NOMO-1 treated with DMSO at 0.1 percent for 48 hours (cell line): Measurements from ENCODE around the gene TF.

Source experiments
- DNase-seq: peaks from one replicate; lab custom pipeline; 2025; ENCODE audit not compliant: unreplicated experiment; lab: John Stamatoyannopoulos, UW

Gene TF

DNA sequence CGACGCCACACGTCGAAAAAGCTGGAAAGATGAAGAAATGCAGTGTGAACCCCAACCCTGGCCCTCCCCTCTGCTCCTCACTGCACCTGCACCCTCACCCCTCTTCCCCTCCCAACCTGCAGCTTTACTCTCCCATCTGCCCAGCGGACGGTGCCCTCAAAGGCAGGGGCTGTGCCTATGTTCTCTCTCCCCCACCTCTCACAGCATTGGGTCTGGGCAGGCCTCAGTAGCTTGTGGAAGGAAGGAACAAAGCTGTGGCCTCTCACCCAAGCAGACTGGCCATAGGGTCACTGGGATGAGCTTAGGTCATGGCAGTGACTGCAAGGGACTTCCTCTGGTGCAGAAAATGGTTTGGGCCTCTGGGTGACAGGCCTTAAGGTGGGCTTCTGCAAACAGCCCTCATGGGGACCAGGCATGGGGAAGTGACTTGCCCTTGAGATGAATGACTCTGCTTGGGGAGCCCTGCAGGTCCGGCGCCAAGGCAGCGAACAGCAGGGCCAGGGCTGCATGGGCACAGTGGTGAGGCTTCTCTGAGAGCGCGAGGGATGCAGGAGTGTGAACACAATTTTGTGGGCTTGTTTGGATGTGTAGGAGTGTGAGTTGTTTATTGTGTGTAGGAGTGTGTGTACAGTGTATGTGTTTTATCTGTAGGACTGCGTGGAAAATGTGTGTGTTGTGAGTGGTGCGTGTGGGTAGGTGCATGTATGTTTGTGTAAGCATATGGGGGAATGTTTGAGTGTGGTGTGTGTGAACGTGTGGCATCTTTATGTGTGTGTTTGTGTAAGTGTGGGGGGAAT is 88.6 kb downstream of the TF start:
- no peak for DNase-seq

DNA sequence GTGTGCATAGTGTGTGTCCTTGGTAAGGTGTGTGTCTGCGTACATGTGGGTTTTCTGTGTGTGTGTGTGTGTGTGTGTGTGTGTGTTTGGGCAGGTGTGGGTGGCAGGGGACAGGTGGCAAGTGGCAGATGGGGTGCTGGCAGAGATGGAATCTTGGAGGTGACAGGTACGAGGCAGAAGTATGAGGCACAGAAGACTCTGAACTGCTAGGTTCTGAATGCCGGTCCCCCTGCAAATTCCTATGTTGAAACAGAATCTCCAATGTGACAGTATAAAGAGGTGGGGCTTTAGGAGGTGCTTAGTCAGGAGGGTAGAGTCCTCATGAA is 89.2 kb downstream of the TF start:
- no peak for DNase-seq

DNA sequence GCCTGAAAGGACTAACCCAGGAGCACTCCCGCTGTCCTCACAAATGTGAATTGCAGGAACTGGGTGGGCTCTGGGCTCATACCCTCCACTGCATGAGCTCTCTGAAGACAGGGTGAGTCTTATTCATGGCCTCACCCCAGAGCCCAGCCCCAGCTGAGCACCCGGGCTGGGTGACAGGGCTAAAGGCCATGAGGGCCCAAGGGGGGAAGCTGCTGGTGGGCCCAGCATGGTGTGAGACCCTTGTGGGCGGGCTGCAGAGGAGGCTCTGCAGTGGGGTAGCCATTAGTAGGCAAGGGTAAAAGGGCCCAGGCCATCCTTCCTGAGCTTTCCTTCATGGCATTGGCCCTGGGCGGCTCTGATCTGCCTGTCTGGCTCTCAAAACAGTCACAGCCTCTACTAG is 89.8 kb downstream of the TF start:
- DNase-seq, result no peak

DNA sequence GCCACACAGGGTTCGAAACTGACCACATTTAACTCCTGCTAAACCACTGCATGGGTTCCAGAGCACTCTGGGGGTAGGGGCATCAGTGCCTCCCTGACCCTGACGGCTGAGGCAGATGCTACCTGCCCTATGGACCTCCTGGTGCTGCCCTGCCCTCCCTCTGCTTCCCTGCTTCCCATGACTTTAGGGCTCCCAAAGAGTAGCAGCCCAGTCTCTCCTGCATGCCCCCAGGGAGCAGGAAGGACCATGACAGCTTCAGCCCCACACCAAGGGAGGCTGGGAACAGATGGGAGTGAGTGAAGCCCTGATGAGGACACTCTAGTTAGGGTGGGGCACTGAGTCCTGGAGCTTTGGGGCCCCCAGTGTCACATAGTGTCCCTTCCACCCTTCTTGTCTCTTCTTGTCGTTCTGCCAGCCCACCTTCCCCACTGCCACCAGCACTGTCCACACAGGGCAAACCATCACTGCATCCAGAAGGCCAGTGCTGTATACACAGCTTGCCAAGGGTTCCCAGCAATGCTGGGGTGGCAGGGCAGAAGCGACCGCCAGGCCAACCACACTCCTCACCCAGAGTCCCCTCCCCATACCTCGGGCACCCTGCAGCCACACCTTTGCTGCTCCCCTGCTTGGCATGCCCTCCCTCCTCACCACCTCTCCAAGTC is 90.4 kb downstream of the TF start:
- DNase-seq, result no peak

DNA sequence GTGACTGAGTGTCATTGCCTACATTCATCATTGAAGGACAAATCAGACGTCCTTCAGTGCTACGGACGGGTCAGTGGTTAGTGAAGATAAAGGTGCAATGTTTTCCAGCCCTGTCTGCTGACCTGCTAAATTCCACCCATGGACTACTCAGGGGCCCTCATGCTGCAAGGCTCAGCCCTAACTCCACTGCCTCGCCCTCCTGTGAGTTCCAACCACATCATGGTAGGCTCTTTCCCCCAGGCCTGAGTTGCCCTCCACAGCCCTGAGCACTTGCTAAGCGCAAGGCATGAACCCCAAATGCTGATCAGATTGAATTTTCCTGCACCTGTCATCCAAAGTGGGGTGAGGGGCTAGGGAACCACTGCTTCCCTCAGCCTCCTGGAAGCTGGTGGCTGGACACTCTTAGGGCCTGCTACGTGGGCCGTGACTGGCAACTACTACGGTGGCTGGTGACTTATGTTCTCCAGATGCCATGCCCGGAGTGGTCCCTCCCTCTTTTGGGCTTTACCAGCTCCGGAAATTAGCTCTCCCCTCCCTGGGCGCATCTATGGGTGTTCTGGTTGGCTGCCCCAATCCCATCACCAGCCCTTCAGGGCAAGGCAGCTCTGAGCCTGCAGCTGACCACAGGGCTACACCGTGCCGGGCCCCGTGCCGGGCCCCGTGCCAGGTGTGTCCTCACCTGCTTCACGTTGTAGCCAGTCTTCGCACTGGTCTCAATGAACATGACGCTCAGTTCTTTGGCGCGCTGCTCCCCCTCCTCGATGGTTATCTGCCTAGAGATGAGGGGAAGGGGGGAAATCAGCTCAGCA is 91.5 kb downstream of the TF start:
- DNase-seq, result no peak

DNA sequence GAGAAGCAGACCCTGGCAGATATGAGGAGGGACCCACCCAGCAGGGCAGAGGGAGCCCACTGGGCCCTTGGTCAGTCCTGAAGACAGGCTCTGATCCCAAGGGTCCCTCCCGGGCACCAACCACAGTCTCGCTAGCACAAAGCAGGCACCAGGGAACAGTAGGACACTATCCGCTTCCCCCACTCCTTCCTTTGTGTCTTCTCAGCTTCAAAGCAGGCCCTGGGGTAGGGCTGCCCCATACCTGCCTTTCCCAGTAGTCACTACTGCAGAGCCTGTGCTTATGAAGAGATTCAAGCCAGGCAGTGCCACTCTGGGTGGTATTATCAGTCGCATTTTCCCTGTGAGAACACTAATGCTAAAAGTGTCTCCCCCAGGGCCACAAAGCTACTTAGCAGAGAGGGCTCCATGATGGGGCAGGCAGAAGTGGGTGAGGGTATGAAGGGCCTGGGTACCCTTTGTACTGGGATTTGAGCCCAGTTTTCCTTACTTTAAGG is 92.2 kb downstream of the TF start:
- no peak for DNase-seq

DNA sequence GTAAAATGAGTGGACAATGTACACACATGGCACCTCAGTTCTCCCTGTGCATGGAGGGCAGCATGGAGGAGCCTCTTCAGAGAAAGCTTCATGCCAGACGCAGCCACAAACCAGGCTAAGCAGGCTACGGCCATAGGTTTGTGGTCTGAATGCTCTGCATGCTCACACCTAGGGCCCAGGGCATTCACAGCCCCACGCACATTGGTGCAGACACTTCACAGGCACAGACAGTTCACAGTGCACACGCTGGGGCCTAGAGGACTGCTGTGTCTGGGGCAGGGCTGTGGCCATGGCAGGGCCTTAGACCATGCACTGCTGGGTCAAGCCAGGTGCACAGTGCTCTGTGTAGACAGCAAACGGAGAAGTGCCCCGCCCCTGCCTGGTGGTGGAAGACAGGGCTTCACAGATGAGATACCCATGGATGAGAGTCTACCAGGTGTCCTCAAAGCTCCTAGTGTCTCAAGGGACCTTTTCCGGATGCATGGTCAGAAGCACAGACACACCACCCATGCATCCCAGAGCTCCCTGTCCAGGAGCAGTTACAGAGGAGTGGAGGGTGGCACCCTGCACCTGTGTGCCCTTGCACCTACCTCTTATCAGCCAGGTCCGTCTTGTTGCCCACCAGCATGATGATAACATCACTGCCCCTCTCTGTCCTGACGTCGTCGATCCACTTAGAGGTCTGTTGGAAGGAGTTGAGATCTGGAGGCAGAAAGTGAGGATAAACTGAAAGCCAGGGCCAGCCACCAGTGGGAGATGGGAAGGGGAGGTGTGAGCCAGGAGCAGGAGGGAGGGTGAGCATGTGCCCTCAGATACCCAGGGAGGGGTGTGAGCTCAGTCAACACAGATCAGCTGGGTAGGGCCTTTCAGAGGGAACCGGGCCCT is 93.0 kb downstream of the TF start:
- DNase-seq, result no peak

DNA sequence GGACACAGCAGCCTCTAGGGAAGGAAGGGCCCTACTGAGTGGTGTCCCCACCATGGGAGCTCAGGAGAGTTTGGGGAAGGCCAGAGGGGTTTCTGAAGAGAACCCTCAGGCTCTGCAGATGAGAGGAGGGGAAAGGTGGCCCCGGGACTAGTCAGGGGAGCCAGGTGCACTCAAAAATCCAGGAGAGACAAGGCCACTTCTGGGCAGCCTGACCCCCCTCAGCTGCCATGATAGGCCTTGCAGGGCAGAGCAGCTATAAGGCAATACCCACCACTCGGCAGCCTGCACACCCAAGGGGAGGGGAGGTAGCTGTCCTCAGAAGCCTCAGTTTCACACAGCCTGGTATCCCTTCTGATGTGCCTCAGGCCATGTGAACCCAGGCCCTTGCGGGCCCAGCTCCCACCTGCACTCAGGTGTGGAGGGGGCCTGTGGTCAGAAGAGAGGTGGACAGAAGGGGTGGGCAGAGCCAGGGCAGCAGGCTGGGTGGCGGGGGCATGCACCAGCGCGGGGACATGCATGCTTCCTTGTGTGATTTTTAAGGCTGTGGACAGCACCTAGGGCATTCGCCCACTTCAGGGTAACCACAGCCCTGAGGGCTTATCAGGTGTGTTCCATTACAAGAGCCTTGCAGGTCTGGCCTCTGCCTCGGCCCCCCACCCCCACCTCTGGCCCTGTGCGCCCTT is 94.0 kb downstream of the TF start:
- no peak for DNase-seq

DNA sequence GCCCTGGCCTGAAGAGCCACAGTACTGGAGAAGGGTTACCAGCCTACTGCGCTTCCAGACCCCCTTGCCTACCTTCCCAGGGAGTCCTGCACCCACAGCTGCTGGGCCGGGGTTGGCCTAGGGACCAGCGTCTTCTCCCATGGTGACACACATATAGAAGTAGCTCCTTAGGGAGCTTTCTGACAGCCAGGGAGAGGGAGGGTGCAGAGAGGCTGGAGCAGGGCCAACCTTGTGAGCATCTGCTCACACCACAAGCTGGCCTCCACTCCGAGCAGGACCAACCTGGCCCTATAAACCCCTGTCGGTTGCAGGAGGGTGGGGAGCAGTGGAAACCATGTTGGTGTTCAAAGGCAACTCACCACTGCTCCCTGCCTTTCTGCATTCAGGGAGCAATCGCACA is 94.6 kb downstream of the TF start:
- no peak for DNase-seq

DNA sequence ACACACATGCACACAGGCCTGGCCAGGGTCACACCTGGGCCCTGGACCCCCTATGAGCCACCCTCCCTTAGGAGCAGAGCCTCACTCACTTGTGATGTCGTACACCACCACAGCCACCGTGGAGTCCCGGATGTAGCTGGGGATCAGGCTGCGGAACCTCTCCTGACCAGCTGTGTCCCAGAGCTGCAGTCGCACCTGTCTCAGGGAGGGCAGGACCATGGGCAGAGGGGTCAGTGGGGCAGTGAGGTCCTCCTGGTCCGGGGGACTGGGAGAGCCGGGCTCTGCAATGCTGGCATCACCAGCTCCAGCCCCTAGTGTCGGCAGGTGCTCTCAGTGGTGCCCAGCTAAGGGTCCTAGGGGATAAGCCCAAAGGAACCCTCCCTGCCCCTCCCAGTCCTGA is 95.0 kb downstream of the TF start:
- DNase-seq, result no peak

DNA sequence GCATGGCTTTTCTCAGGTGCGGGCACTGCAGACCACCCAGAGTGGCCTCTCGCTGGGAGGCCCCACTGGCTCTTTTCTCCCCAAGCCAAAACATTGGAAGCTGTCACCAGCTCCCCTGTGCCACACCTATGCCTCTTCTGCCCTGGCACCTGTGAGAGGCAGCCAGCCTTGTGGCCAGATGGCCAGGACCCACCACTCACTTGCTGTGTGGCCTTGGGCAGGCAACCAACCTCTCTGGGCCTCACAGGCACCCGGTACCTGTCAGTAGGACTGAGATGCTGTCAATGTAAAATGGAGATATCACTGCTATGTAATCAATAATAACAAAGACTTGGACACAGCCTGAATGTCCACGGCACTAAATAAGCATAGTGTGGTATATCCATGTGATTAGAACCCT is 96.0 kb downstream of the TF start:
- DNase-seq, result no peak

DNA sequence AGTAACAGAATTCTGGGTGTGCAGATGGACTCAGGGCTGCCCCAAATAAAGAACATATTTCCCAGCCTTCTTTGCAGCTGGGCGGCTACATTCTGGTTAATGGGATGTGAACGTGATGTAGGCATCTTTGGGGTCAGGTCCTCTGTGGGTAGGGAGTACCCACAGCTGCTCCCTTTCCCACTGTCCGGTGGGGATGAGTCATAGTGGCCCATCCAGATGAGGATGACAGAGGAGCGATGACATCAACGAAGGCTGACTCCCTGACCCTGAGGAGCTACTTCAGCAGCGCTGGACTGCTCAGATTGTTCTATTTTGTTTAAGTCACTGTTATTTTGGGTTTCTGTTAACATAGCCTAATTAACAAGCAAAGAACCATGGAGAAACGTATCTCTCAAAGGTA is 97.4 kb downstream of the TF start:
- no peak for DNase-seq

DNA sequence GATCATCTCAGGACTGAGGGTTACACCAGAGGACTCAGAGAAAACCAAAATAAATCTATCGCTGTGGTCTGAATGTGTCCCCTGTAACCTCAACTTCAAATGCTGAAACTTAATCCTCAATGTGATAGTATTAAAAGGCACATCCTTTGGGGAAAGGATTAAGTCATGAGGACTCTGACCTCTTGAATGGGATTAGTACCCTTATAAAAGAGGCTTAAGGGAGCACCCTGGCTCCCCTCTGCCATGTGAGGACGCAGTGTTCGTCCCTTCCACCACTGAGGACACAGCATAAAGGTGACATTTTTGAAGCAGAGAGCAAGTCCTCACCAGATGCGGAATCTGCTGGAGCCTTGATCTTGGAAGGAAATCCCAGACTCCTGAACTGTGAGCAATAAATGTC is 98.9 kb downstream of the TF start:
- no peak for DNase-seq
